Heart left ventricle (tissue), 13 donors: Measurements from ENCODE around the gene ERVW-1.

Source experiments
- POLR2A ChIP-seq, 2 donors: fragments of 450-650 bp; IDR thresholded peaks; one replicate each; pipeline ENCODE4 v1.6.1; 2017; ENCODE audit warnings: antibody characterized with exemption in 2 of 2, mild to moderate bottlenecking in 2 of 2, moderate library complexity in 2 of 2
- TF ChIP-seq, protein P1 (sequence below), 12 donors: fragments of 200-600 bp; sonication (generic) in 4 of 12; IDR thresholded peaks; one replicate each; pipeline versions ENCODE4 v1.5.0 to v1.8.0; 2018 to 2022; ENCODE audit warnings: antibody characterized with exemption in 12 of 12, mild to moderate bottlenecking in 5 of 12
- donor health status: ischemic (EF 13 %, LVEDD 7.1; RV severe dilation, severe dysfunction).
- donor health status: DM: no; HTN: yes; CAD: no.
- donor health status: DM: no; HTN: no; CAD: no.
- donor health status: ischemic (EF 25% LVEDD 6.9; RV normal size, moderate dysfunction).
- donor health status: ischemic (EF 25% LVEDD 5.7; RV mildly dilated, moderate dysfunction).
- donor health status: ischemic (EF 35%, LVEDD 5.7; RV mildly dilated, moderate dysfunction).
- donor health status: nonischemic (EF 11% LVEDD 7.7; RV severe dilation, severe dysfunction).
- donor health status: DM: yes; HTN: yes; CAD: no.
- donor health status: PGD.
- donor health status: ischemic (EF 29% LVEDD 5.4; RV normal size, mild dysfunction).
- donor health status: nonischemic (EF 23%, LVEDD 6.1; RV moderate dilation, normal function).

DNA sequence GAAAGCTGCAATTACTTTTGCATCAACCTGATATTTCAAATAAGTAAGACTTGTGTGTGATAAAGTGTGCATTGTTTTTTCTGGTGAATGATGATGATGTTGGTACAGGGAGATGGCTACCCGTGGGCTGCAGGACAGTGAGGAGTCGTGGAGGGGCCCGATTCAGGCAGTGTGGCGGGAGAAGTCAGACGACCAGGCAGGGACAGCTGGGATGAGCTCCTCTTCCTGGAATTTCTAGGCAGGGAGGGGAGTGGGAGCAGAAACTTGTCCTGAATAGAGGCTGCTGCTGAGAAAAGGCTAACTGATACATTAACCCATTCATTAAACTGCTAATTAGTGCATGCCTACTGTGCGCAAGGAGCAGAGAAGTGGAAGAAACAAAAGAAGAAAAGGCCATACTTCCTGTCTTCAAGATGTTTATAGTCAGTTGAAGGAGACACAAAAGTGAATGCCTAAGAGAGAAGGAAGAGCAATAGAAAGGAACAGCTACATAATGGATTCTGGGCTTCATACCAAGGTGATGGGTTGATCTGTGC, 39.7 kb downstream of the ERVW-1 start:
- TF ChIP-seq, protein P1, sequence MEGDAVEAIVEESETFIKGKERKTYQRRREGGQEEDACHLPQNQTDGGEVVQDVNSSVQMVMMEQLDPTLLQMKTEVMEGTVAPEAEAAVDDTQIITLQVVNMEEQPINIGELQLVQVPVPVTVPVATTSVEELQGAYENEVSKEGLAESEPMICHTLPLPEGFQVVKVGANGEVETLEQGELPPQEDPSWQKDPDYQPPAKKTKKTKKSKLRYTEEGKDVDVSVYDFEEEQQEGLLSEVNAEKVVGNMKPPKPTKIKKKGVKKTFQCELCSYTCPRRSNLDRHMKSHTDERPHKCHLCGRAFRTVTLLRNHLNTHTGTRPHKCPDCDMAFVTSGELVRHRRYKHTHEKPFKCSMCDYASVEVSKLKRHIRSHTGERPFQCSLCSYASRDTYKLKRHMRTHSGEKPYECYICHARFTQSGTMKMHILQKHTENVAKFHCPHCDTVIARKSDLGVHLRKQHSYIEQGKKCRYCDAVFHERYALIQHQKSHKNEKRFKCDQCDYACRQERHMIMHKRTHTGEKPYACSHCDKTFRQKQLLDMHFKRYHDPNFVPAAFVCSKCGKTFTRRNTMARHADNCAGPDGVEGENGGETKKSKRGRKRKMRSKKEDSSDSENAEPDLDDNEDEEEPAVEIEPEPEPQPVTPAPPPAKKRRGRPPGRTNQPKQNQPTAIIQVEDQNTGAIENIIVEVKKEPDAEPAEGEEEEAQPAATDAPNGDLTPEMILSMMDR (IDR thresholded peaks at IDR 0.05), result no peak
- no peak for TF ChIP-seq POLR2A (IDR thresholded peaks at IDR 0.05)
